HG03159 (cell line): ENCODE measurements around the gene BIRC7.

ENCODE experiments used
- ATAC-seq: cut with Tn5 transposase; IDR thresholded peaks from one replicate; pipeline ENCODE4 v1.9.1; 2021; ENCODE audit warnings: mild to moderate bottlenecking, moderate library complexity; ENCODE audit not compliant: unreplicated experiment

Gene BIRC7

GRCh38 chr20:63224412-63225081 lies 11.2 kb upstream of the BIRC7 start:
- ATAC-seq: no peak

- ATAC-seq: no peak
Observed at GRCh38 chr20:63225082-63225454, 10.6 kb upstream of the BIRC7 start.

- no peak for ATAC-seq
Observed at GRCh38 chr20:63226042-63226943, 9.4 kb upstream of the BIRC7 start.

GRCh38 chr20:63227260-63227659 lies 8.4 kb upstream of the BIRC7 start:
- no peak for ATAC-seq

- ATAC-seq: no peak
Observed at GRCh38 chr20:63228806-63229205, 6.9 kb upstream of the BIRC7 start.

- ATAC-seq: no peak
Observed at GRCh38 chr20:63230800-63231268, 4.9 kb upstream of the BIRC7 start.

- no peak for ATAC-seq
Observed at GRCh38 chr20:63232235-63233060, 3.3 kb upstream of the BIRC7 start.

GRCh38 chr20:63233061-63233344 lies 2.7 kb upstream of the BIRC7 start:
- ATAC-seq: no peak

GRCh38 chr20:63233924-63234323 lies 1.8 kb upstream of the BIRC7 start:
- ATAC-seq: no peak

- ATAC-seq: no peak
Observed at GRCh38 chr20:63234693-63235398, 859 bp upstream of the BIRC7 start.

GRCh38 chr20:63236116-63236837 lies 572 bp downstream of the BIRC7 start:
- no peak for ATAC-seq

GRCh38 chr20:63238031-63238430 lies 2.3 kb downstream of the BIRC7 start:
- ATAC-seq: no peak

- no peak for ATAC-seq
Observed at GRCh38 chr20:63238514-63239125, 2.9 kb downstream of the BIRC7 start.

- ATAC-seq: no peak
Observed at GRCh38 chr20:63239431-63239830, 3.7 kb downstream of the BIRC7 start.

GRCh38 chr20:63240004-63240403 lies 4.3 kb downstream of the BIRC7 start:
- ATAC-seq: no peak

GRCh38 chr20:63241272-63241671 lies 5.6 kb downstream of the BIRC7 start:
- no peak for ATAC-seq

GRCh38 chr20:63242736-63243135 lies 7.0 kb downstream of the BIRC7 start:
- ATAC-seq: no peak

- ATAC-seq: no peak
Observed at GRCh38 chr20:63243604-63244247, 8.0 kb downstream of the BIRC7 start.

GRCh38 chr20:63244468-63244867 lies 8.8 kb downstream of the BIRC7 start:
- ATAC-seq: no peak
